Measurements from ENCODE around the gene UBXN11.

DNA sequence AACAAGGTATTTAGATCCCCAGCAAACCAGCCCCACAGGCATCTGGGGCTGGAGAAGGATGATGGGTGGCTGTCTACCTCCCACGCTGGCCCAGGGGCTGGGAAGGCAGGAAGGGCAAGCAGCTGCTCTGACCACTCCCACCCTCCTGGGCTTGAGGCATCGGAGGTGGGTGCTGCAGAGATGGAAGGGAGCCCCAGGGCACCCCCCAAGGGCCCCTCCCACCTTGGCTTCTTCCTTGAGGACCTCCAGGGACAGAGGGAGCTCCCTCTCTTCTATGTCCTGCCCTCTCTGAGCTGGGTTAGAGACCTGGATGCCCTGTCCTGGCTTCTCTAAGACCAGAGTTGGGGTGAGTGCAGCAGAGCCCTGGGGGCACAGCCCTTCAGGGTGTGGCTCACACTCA, 14.5 kb upstream of the UBXN11 start:
- no peak for TF ChIP-seq CTCF (IDR thresholded peaks at IDR 0.05; ENCODE audit: poor library complexity, severe bottlenecking)
- no peak for TF ChIP-seq TAF1 (IDR thresholded peaks at IDR 0.05; ENCODE audit: low read depth)

Data from neural cell (in vitro differentiated cells).